ENCODE measurements around the gene NFKB2. TPM values are rescaled to one million over a fixed set of nuclear protein-coding genes. Genes with fewer than 3 reads are reported as not detected.
A peak's percentile ranks its signal among the peaks of the same experiment; 100 is the strongest.

NFKB2 gene
- polyA plus RNA-seq, 1 donor from 2014 or later = 0.30 TPM

GRCh38 chr10:102411341-102412255 lies 16.1 kb downstream of the NFKB2 start:
- Histone ChIP-seq H2AFZ (ENCODE audit: low read depth, low read length) (no peak overlapping the region), H3K79me2 (replicated peaks; ENCODE audit: insufficient read depth, low read length) (peaks cover 14% of the 10 kb centered on the region), H3K4me3 (ENCODE audit: low read length) (peak overlapping the region; percentile 62), H3K9me2 (ENCODE audit: insufficient read depth, low read length) (no peaks in the 10 kb centered on the region), H3K4me2 (ENCODE audit: low read length) (peak overlapping the region; percentile 34), H3K27me3 (ENCODE audit: insufficient read depth, low read depth, low read length) (peaks cover 7% of the 10 kb centered on the region), H3F3A (ENCODE audit: insufficient read depth, low read length, poor library complexity, severe bottlenecking) (no peaks in the 10 kb centered on the region), H3K9ac (ENCODE audit: low read length) (peak overlapping the region; percentile 58), H4K20me1 (ENCODE audit: insufficient read depth) (no peaks in the 10 kb centered on the region), H3K36me3 (ENCODE audit: insufficient read depth, low read length) (no peaks in the 10 kb centered on the region), H3K27ac (ENCODE audit: low read length) (peak overlapping the region; percentile 68), H3K9me3 (ENCODE audit: low read length) (no peaks in the 10 kb centered on the region)
- TF ChIP-seq POLR2AphosphoS5 (IDR thresholded peaks at IDR 0.05) (no peak), RAD21 (conservative IDR thresholded peaks at IDR 0.05) (no peak)
- TF ChIP-seq, protein P1, sequence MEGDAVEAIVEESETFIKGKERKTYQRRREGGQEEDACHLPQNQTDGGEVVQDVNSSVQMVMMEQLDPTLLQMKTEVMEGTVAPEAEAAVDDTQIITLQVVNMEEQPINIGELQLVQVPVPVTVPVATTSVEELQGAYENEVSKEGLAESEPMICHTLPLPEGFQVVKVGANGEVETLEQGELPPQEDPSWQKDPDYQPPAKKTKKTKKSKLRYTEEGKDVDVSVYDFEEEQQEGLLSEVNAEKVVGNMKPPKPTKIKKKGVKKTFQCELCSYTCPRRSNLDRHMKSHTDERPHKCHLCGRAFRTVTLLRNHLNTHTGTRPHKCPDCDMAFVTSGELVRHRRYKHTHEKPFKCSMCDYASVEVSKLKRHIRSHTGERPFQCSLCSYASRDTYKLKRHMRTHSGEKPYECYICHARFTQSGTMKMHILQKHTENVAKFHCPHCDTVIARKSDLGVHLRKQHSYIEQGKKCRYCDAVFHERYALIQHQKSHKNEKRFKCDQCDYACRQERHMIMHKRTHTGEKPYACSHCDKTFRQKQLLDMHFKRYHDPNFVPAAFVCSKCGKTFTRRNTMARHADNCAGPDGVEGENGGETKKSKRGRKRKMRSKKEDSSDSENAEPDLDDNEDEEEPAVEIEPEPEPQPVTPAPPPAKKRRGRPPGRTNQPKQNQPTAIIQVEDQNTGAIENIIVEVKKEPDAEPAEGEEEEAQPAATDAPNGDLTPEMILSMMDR (IDR thresholded peaks at IDR 0.05; ENCODE audit: poor library complexity, severe bottlenecking) = no peak

- Histone ChIP-seq H3F3A (ENCODE audit: insufficient read depth, low read length, poor library complexity, severe bottlenecking) (no peaks in the 10 kb centered on the region), H3K4me2 (ENCODE audit: low read length) (peak overlapping the region; percentile 67), H3K27me3 (ENCODE audit: insufficient read depth, low read depth, low read length) (peaks cover 7% of the 10 kb centered on the region), H3K36me3 (ENCODE audit: insufficient read depth, low read length) (no peaks in the 10 kb centered on the region), H3K4me3 (ENCODE audit: low read length) (peak overlapping the region; percentile 62), H3K27ac (ENCODE audit: low read length) (peak overlapping the region; percentile 68), H2AFZ (ENCODE audit: low read depth, low read length) (no peak overlapping the region), H3K9ac (ENCODE audit: low read length) (peak overlapping the region; percentile 58), H4K20me1 (ENCODE audit: insufficient read depth) (no peaks in the 10 kb centered on the region), H3K9me2 (ENCODE audit: insufficient read depth, low read length) (no peaks in the 10 kb centered on the region), H3K79me2 (replicated peaks; ENCODE audit: insufficient read depth, low read length) (peaks cover 14% of the 10 kb centered on the region), H3K9me3 (ENCODE audit: low read length) (no peaks in the 10 kb centered on the region)
- TF ChIP-seq RAD21 (conservative IDR thresholded peaks at IDR 0.05) (no peak), SMC3 (conservative IDR thresholded peaks at IDR 0.05; ENCODE audit: poor library complexity) (no peak)
- TF ChIP-seq, protein P1 (IDR thresholded peaks at IDR 0.05; ENCODE audit: poor library complexity, severe bottlenecking) = no peak
Observed at GRCh38 chr10:102412293-102412692, 16.8 kb downstream of the NFKB2 start.

GRCh38 chr10:102413053-102413705 lies 17.7 kb downstream of the NFKB2 start:
- peak overlapping the region; percentile 68 for H3K27ac ChIP-seq (ENCODE audit: low read length)
- H3K9ac ChIP-seq (ENCODE audit: low read length) = peak overlapping the region; percentile 58
- no peaks in the 10 kb centered on the region for H4K20me1 ChIP-seq (ENCODE audit: insufficient read depth)
- H3K79me2 ChIP-seq (replicated peaks; ENCODE audit: insufficient read depth, low read length) = peaks cover 14% of the 10 kb centered on the region
- peak overlapping the region; percentile 62 for H3K4me3 ChIP-seq (ENCODE audit: low read length)
- no peak for TF ChIP-seq RAD21 (conservative IDR thresholded peaks at IDR 0.05)
- peak; percentile 34 for TF ChIP-seq EP300 (conservative IDR thresholded peaks at IDR 0.05; ENCODE audit: poor library complexity, severe bottlenecking)
- TF ChIP-seq, protein P2, sequence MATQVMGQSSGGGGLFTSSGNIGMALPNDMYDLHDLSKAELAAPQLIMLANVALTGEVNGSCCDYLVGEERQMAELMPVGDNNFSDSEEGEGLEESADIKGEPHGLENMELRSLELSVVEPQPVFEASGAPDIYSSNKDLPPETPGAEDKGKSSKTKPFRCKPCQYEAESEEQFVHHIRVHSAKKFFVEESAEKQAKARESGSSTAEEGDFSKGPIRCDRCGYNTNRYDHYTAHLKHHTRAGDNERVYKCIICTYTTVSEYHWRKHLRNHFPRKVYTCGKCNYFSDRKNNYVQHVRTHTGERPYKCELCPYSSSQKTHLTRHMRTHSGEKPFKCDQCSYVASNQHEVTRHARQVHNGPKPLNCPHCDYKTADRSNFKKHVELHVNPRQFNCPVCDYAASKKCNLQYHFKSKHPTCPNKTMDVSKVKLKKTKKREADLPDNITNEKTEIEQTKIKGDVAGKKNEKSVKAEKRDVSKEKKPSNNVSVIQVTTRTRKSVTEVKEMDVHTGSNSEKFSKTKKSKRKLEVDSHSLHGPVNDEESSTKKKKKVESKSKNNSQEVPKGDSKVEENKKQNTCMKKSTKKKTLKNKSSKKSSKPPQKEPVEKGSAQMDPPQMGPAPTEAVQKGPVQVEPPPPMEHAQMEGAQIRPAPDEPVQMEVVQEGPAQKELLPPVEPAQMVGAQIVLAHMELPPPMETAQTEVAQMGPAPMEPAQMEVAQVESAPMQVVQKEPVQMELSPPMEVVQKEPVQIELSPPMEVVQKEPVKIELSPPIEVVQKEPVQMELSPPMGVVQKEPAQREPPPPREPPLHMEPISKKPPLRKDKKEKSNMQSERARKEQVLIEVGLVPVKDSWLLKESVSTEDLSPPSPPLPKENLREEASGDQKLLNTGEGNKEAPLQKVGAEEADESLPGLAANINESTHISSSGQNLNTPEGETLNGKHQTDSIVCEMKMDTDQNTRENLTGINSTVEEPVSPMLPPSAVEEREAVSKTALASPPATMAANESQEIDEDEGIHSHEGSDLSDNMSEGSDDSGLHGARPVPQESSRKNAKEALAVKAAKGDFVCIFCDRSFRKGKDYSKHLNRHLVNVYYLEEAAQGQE (IDR thresholded peaks at IDR 0.05; ENCODE audit: borderline replicate concordance) = no peak
- peak; percentile 64 for TF ChIP-seq MXI1 (conservative IDR thresholded peaks at IDR 0.05; ENCODE audit: poor library complexity, severe bottlenecking)
- no peak for TF ChIP-seq TAF1 (IDR thresholded peaks at IDR 0.05; ENCODE audit: low read depth)
- no peaks in the 10 kb centered on the region for H3K36me3 ChIP-seq (ENCODE audit: insufficient read depth, low read length)
- H2AFZ ChIP-seq (ENCODE audit: low read depth, low read length) = no peak overlapping the region
- peaks cover 2% of the 10 kb centered on the region for H3K27me3 ChIP-seq (ENCODE audit: insufficient read depth, low read depth, low read length)
- H3K9me2 ChIP-seq (ENCODE audit: insufficient read depth, low read length) = no peaks in the 10 kb centered on the region
- H3F3A ChIP-seq (ENCODE audit: insufficient read depth, low read length, poor library complexity, severe bottlenecking) = no peaks in the 10 kb centered on the region
- peak overlapping the region; percentile 67 for H3K4me2 ChIP-seq (ENCODE audit: low read length)
- no peaks in the 10 kb centered on the region for H3K9me3 ChIP-seq (ENCODE audit: low read length)
